Cardiac fibroblast (primary cell): ENCODE results near the gene MGST3.
"Not testable (repeated sequence)": the region's sequence is repeated elsewhere in the genome, so short reads cannot be mapped to it uniquely, and the experiment has no call there.

ENCODE experiments used
- DNase-seq, 2 donors: peaks; one replicate each; pipeline versions ENCODE4 v3.0.0 to v3.0.0-alpha.2; 2010; ENCODE audit warnings: low read depth in 2 of 2
- H3K4me3 ChIP-seq, 2 donors: replicated peaks in 1 of 2; 1 replicate in 1 of 2; 2 replicates in 1 of 2; pipeline ENCODE4 v1.5.1; 2011; ENCODE audit warnings: low read depth in 2 of 2, low read length in 2 of 2, mild to moderate bottlenecking in 2 of 2, moderate library complexity in 1 of 2
- CTCF ChIP-seq: IDR thresholded peaks from one replicate; pipeline ENCODE4 v1.5.1; 2011; ENCODE audit warnings: low read depth, mild to moderate bottlenecking, low read length, inconsistent platforms

MGST3 gene

DNA sequence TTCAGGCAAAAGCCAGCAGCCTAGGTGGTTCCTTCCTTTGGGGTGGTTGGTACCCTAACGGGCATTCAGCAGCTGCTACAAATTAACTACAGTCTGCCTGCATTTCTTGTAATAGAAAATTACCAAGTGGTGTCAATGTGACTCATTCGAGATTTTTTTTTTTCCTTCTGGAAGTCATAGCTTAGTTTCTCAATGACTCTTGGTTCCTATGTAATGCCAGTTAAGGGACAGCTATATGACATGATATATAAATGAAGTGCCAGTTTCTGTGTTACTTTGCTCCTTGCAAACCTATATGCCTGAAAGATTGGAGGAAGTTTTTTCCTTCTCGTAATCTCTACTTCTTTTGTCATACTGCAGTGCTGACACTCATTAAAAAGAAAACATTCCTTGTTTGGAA is 2.6 kb downstream of the MGST3 start:
- no peak overlapping the region for H3K4me3 ChIP-seq
- peak; percentile 42 to 44 for DNase-seq
- no peak for TF ChIP-seq CTCF

DNA sequence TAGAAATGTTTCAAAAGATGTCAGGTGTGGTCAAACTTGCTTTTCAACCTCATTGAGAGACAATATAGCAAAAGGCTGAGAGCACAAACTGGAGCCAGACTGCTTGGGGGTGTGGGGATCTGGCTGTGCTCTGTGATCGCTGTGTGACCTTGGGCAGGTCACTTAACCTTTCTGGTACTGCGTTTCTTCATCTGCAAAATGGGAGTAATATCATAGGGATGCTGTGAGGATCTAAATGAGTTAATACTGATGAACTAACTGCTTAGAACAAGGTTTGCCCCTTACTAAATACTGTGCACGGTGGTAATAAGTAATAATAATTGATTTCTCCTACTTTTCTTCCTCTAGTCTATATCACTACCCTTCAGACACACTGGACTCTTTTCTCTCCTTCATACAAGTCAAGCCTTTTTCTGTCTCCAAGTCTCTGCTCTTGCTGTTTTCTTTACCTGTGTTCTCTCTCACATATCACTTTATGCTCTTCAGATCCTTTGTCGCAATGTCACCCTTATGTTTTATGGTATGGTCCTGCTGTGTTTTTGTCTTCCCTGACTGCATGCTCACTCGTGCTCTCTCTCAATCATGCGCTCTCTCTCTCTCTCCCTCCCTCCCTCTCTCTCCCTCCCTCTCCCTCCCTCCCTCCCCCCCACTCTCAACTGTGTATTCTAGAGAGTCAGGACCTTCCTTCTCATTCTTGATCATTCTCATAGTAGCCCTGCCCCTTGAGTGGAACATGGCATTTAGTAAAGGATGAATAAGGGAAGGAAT is 3.3 kb downstream of the MGST3 start:
- DNase-seq, result no peak
- TF ChIP-seq CTCF, result no peak

DNA sequence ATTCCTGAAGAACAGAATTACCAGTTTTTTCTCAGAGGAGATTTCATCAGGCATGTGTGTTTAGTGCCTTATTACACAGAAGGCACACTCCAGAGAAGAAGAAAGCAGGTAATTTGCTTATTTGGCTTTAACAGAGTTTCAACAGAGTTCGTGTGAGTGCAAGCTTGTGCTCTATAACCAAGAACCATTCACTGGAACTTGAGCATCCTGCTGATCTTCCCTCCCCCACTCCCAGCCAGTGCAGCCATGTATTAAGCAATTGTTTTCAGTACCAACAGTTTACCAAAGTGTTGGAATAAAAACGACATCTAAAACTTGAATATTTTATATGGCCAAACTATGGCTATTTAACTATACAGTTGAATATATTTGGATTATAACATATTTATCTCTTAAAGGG is 4.3 kb downstream of the MGST3 start:
- no peak for TF ChIP-seq CTCF
- peak in 1 of 2 donors; percentile 53 for DNase-seq
- H3K4me3 ChIP-seq, result no peak overlapping the region

More for the DNA sequence above, 3.3 kb downstream of the MGST3 start:
- H3K4me3 ChIP-seq, result no peak overlapping the region

GRCh38 chr1:165635823-165636222 is 4.8 kb downstream of the MGST3 start:
- H3K4me3 ChIP-seq, result no peak overlapping the region
- no peak for DNase-seq
- no peak for TF ChIP-seq CTCF

DNA sequence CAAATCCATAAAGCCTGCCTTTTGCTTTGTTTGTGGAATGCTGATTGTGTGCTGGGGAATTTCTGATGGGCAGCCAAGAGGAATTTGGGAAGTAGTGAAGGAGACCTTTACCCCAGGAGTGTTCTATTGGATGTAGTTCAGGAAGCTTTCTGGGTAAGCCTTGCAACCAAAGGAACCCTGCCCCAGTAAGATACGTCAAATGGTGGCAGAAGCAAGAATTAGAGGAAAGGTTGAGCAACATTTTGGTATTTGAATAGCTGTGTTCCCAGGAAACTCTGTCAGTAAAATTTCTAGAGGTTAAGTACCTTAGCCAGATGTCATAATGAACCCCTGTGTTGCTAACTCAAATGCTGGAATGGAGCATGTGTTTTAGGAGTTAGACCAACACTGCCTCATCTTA is 6.4 kb downstream of the MGST3 start:
- TF ChIP-seq CTCF, result no peak
- no peak overlapping the region for H3K4me3 ChIP-seq
- peak; percentile 76 to 98 for DNase-seq

GRCh38 chr1:165638211-165638610 is 7.2 kb downstream of the MGST3 start:
- not testable (repeated sequence) for DNase-seq, H3K4me3 ChIP-seq

DNA sequence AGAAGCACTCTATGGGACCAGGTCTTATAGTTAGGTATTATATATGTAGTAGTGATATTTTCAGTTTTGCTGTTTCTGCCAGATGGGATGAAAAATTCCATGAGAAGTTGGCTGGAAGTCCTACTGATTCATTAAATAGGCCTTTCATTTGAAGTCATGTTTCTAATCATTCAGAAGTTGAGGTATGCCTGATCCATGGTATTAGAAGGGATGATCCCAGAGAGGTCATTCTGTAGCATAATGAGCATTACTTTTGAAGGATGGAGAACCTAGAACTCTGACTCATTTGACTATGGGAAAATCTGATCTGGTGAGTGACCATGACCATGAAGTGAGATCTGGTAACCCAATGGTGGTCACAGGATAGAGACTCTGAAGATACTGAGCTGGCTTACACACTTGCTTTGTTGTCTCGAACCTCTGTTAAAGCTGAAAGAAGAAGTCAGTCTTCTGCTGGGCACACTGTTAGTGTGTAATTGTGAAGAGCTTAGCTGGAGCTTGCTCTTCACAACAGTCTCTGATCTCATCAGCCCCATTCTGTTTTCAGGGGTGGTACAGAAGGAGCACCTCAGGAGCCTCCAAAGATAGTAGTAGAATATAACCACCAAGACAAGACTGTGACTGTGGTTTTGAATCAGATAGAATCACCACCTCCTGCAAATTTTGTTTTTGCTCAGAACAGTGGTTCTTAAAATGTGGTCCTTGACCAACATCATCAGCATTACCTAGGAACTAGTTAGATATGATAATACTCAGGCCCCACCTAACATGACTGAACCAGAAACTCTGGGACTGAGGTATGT is 9.0 kb downstream of the MGST3 start:
- no peak overlapping the region for H3K4me3 ChIP-seq
- DNase-seq, result no peak
- TF ChIP-seq CTCF, result no peak
